ENCODE measurements around the gene NCBP3. TPM values are rescaled to one million over a fixed set of nuclear protein-coding genes. Genes with fewer than 3 reads are reported as not detected.

NCBP3 gene, protein sequence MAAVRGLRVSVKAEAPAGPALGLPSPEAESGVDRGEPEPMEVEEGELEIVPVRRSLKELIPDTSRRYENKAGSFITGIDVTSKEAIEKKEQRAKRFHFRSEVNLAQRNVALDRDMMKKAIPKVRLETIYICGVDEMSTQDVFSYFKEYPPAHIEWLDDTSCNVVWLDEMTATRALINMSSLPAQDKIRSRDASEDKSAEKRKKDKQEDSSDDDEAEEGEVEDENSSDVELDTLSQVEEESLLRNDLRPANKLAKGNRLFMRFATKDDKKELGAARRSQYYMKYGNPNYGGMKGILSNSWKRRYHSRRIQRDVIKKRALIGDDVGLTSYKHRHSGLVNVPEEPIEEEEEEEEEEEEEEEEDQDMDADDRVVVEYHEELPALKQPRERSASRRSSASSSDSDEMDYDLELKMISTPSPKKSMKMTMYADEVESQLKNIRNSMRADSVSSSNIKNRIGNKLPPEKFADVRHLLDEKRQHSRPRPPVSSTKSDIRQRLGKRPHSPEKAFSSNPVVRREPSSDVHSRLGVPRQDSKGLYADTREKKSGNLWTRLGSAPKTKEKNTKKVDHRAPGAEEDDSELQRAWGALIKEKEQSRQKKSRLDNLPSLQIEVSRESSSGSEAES
- 17.1 and 22.9 TPM in 2 replicates for total RNA-seq (ENCODE audit: low replicate concordance)

DNA sequence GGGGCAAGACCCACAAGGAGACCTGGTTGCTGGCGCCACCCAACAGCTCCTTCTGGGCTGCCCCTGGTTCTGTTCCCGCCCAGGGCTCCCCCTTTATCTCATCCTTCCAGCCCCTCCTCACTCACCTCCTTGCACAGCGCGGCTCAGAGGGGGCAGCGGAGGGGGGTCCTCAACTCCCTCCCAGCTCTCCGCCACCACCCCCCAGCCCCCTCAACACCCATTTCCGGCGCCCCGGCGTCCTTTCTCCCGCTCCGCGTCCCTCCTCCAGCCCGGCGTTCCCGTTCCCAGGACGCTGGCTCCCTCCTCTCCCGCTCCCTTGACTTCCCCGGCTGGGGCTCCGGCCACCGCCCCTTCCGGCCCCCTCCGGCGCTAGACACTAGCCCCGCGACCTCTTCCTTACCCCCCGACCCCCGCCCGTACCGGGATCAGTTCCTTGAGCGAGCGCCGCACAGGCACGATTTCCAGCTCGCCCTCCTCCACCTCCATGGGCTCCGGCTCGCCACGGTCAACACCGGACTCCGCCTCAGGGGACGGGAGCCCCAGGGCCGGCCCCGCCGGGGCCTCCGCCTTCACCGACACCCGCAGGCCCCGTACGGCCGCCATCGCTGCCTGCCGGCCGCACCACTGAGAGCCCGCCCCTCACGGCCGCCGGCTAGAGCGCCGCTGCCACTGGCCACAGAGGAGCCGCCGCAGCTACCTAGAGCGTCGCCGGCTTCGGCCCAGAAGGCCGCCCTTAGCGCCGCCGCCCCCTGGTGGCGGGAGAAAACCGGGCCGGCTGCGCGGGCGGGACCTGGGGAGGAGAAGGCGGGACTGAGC, at the start of gene NCBP3:
Gene NCBP3, minus strand, starts transcription at position 626 of the 816 bp plus-strand sequence. Its CDS starts 23 bp downstream, at position 603.
- TF ChIP-seq, protein P1, sequence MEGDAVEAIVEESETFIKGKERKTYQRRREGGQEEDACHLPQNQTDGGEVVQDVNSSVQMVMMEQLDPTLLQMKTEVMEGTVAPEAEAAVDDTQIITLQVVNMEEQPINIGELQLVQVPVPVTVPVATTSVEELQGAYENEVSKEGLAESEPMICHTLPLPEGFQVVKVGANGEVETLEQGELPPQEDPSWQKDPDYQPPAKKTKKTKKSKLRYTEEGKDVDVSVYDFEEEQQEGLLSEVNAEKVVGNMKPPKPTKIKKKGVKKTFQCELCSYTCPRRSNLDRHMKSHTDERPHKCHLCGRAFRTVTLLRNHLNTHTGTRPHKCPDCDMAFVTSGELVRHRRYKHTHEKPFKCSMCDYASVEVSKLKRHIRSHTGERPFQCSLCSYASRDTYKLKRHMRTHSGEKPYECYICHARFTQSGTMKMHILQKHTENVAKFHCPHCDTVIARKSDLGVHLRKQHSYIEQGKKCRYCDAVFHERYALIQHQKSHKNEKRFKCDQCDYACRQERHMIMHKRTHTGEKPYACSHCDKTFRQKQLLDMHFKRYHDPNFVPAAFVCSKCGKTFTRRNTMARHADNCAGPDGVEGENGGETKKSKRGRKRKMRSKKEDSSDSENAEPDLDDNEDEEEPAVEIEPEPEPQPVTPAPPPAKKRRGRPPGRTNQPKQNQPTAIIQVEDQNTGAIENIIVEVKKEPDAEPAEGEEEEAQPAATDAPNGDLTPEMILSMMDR (IDR thresholded peaks at IDR 0.05; ENCODE audit: insufficient read depth, low read length), result peak; percentile 83
- peak within 1 kb of the TSS; percentile 83 for H3K4me3 ChIP-seq (ENCODE audit: low read depth, low read length)
- DNase-seq (ENCODE audit: low read depth), result peak; percentile 89

DNA sequence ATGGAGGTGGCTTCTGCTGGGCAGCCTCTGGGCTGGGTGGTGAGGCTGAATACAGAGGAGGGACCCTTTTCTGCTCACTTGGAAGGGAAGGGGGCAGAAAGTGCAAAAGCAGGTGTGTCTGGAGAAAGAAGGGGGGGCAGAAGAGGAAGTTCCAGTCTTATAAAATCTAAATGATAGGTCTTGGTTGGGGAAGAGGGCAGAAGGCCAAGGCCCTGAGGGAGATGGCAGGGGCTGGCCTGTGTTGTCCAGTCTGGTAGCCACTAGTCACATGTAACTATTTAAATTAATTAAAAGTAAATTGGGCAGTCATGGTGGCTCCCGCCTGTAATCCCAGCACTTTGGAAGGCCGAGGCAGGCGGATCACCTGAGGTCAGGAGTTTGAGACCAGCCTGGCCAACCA, 49.3 kb upstream of the NCBP3 start:
- DNase-seq (ENCODE audit: low read depth), result no peak
- no peak overlapping the region for H3K4me3 ChIP-seq (ENCODE audit: low read depth, low read length)

DNA sequence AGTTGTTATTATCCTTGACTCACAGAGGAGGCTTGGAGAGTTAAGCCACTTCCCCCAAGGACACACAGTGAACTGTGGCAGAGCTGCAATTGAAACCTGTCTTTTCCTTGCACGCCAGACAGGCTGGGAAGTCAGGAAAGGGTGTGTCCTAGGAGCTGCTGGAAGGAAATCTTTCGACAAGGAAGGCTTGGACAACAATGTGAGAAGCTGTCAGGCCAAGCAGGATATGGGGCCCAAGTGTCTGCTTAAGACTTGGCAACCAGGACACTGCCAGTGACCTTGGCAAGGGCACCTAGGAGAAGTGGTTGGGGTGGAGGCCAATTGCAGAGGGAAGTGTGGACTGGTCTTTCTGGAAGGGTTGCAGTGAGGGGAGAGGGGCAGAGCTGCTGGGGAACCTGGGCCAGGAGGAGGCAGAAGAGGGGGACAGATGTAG, 48.9 kb upstream of the NCBP3 start:
- TF ChIP-seq, protein P1 (IDR thresholded peaks at IDR 0.05; ENCODE audit: insufficient read depth, low read length), result no peak

More for the DNA sequence above, 49.3 kb upstream of the NCBP3 start:
- TF ChIP-seq, protein P1 (IDR thresholded peaks at IDR 0.05; ENCODE audit: insufficient read depth, low read length), result no peak

DNA sequence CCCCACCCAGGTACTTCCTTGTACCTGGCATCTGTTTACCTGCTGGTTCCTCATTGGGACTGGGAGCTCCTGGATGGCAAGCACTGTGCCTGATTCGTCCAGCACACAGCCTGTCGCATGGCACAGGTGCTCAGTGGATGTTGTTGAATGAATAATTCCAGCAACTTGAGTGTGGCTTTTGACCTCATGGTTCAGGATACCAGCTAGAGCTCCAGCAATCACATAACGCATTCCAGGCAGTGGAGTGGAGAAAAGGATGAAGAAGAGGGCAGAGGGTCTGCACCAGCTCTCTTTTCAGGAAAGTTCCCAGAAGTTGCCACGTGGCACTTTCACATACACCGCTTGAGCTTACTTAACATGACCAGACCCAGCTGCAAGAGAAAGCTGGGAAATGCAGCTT, 48.1 kb upstream of the NCBP3 start:
- DNase-seq (ENCODE audit: low read depth), result no peak
- TF ChIP-seq, protein P1 (IDR thresholded peaks at IDR 0.05; ENCODE audit: insufficient read depth, low read length), result no peak
- no peak overlapping the region for H3K4me3 ChIP-seq (ENCODE audit: low read depth, low read length)

More for the DNA sequence above, 48.9 kb upstream of the NCBP3 start:
- H3K4me3 ChIP-seq (ENCODE audit: low read depth, low read length), result no peak overlapping the region
- peak; percentile 63 for DNase-seq (ENCODE audit: low read depth)

DNA sequence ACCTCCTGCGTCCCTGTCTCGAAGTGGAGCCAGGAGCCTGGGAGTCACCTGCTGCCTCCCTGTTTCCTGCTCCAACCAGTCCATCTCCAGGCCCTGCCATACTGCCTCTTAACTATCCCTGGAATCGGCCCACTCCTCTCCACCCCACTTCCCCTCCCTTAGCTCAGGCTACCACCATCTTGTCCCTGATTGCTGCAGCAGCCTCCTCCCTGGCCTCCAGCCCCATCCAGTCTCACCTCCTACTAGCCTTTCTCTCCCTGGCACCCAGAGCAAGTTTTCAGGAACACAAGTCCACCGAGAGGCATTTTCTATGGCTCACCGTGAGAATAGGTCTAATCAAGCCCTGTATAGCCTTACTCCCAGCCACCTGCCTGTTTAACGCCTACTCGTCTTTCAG, 47.7 kb upstream of the NCBP3 start:
- no peak for DNase-seq (ENCODE audit: low read depth)
- TF ChIP-seq, protein P1 (IDR thresholded peaks at IDR 0.05; ENCODE audit: insufficient read depth, low read length), result no peak
- no peak overlapping the region for H3K4me3 ChIP-seq (ENCODE audit: low read depth, low read length)

DNA sequence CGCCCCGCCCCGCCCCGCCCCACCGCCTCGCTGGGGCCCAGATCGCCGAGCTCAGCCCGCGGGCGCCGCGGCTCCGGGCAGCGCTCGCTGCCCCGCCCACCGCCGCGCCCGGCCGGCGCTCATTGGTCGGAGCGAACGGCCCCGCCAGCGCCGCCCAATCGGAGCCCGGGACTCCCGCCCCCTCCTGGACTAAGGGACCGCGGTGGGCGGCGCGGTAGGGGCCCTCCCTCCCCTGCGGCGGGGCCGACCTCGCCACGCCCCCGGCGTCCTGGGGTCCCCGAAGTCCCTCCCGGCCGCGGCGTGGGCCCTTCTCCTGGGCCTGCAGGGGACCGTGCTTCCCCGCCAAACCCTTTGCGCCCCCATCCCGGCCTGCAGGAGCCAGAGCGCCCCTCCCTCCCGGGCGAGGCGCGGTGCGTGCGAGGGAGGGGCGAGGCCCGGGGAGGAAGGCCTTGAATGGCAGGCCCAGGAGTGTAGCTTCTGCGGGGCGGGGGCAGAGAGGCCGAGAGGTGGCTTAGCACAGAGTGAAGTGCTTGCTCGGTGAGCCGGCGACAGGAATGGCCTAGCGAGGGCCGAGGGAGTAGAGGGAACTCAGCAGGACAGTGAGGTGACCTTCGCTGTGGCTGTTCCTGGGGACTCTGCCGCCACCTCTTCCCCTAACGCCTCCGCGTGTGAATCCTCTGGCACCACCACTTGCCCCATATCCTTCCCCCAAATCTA, 47.1 kb upstream of the NCBP3 start, which contains the start of gene CAMKK1:
Gene CAMKK1, minus strand, starts transcription at position 51 of the 717 bp plus-strand sequence. CDS start 7,366 bp downstream, outside the sequence.
- peak; percentile 68 for DNase-seq (ENCODE audit: low read depth)
- peak within 1 kb of the TSS; percentile 71 for H3K4me3 ChIP-seq (ENCODE audit: low read depth, low read length)
- TF ChIP-seq, protein P1 (IDR thresholded peaks at IDR 0.05; ENCODE audit: insufficient read depth, low read length), result no peak

Data from fibroblast of the aortic adventitia (primary cell).